Activated naive CD8-positive, alpha-beta T cell (primary cell): ENCODE results near the gene RELA.

Experiments
- H3K27ac Mint-ChIP-seq: one replicate; pipeline ENCODE4 v1.8.0; 2021; ENCODE audit warnings: mixed read lengths
- H3K27me3 Mint-ChIP-seq: one replicate; pipeline ENCODE4 v1.8.0; 2021; ENCODE audit warnings: mixed read lengths
- H3K36me3 Mint-ChIP-seq: one replicate; pipeline ENCODE4 v1.8.0; 2021; ENCODE audit warnings: mixed read lengths
- H3K4me1 Mint-ChIP-seq: one replicate; pipeline ENCODE4 v1.8.0; 2021; ENCODE audit warnings: low read depth, mixed read lengths
- H3K4me3 Mint-ChIP-seq: one replicate; pipeline ENCODE4 v1.8.0; 2021; ENCODE audit warnings: mild to moderate bottlenecking, mixed read lengths
- H3K9me3 Mint-ChIP-seq: one replicate; pipeline ENCODE4 v1.8.0; 2021; ENCODE audit warnings: low read depth, mixed read lengths

RELA gene

DNA sequence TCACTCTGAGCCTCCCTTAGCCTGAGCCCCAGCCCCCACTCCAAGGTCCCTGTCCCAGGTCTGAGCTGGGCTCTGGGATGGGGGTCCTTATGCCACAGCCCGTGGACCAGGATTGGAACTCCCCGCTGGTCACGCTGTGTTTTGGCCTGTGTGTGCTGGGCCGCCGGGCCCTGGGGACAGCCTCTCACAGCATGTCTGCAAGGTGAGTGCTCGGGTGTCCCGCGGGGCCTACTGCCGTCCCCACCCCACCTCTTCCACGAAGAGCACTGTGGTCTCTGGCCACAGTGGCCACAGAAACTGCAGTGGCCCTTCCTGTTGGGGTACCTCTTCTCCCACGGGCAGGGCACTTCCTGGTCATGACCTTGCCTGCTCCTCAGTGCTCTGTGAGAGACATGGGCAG lies 28.3 kb downstream of the RELA start:
- no peaks in the 10 kb centered on the region for H3K9me3 Mint-ChIP-seq
- H3K27ac Mint-ChIP-seq: no peak overlapping the region
- no peak overlapping the region for H3K4me3 Mint-ChIP-seq
- H3K36me3 Mint-ChIP-seq: no peaks in the 10 kb centered on the region
- H3K27me3 Mint-ChIP-seq: no peaks in the 10 kb centered on the region
- peaks cover 25% of the 10 kb centered on the region for H3K4me1 Mint-ChIP-seq

DNA sequence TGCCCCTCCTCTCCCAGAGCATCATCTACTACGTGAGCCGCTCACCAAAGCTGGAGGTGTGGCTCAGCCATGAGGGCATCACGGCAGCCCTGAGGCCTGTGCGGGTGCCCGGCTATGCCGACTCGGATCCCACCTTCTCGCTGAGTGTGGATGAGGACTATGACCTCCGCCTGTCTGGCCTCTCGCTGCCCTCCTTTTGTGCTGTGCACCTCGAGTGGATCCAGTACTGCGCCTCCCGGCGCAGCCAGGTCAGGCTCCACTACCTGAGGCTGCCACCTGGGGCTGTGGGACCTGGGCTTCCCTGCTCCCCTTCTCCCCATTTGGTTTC lies 28.6 kb downstream of the RELA start:
- H3K36me3 Mint-ChIP-seq: no peaks in the 10 kb centered on the region
- H3K4me3 Mint-ChIP-seq: no peak overlapping the region
- peaks cover 25% of the 10 kb centered on the region for H3K4me1 Mint-ChIP-seq
- peak overlapping the region; percentile 34 for H3K27ac Mint-ChIP-seq
- no peaks in the 10 kb centered on the region for H3K9me3 Mint-ChIP-seq
- no peaks in the 10 kb centered on the region for H3K27me3 Mint-ChIP-seq

DNA sequence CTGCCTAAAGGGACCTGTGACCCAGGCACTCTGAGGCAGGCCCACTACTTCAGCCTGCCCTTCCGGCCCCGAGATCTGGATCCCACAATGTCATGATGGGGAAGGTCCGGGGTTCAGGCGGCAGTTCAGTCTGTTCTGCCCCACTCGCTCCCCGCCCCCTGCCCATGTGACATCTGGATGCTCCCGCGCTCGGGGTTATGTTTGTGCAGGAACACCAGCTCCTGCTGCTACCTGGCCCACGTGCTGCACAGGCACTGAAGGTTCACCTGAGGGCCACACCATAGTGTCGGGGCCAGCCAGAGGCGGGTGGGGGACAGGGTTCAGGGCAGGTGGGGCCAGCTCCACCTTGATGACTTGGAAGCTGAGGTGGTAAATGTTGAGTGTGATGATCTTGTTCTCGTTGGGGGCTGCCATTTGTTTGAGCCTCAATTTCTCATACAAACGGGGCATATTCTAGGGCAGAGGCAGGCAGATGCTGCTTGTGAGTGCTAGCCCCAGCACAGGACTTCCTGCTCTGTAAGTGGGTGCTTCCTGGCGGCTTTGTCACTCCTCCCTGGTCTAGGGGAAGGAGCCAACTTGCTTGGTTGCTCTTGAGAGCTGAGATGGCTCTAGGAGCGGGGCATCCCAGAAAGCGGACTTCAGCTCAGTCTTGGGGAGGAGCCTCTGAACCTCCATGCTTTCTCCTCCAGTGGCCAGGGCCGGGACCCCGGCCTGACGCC lies 29.2 kb downstream of the RELA start:
- Mint-ChIP-seq H3K27me3 (no peaks in the 10 kb centered on the region), H3K4me3 (no peak overlapping the region), H3K27ac (peak overlapping the region; percentile 42), H3K9me3 (no peaks in the 10 kb centered on the region), H3K4me1 (peaks cover 20% of the 10 kb centered on the region), H3K36me3 (no peaks in the 10 kb centered on the region)

DNA sequence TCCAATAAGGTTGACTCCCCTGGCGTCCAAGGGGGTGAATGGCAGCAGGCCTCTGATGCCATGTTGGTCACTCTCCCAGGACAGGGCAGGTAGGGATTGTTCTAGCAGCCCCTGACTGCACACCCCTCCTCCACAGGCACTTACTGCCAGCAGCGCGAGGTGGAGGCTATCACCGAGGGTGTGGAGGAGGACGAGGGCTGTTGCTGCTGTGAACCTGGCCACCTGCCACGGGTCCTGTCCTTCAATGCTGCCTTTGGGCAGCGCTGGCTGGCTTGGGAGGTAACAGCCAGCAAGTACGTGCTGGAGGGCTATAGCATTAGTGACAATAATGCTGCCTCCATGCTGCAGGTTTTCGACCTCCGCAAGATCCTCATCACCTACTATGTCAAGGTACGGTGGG lies 32.5 kb downstream of the RELA start:
- Mint-ChIP-seq H3K27ac (no peak overlapping the region), H3K4me3 (no peak overlapping the region), H3K9me3 (no peaks in the 10 kb centered on the region), H3K36me3 (no peaks in the 10 kb centered on the region), H3K4me1 (peaks cover 16% of the 10 kb centered on the region), H3K27me3 (no peaks in the 10 kb centered on the region)

DNA sequence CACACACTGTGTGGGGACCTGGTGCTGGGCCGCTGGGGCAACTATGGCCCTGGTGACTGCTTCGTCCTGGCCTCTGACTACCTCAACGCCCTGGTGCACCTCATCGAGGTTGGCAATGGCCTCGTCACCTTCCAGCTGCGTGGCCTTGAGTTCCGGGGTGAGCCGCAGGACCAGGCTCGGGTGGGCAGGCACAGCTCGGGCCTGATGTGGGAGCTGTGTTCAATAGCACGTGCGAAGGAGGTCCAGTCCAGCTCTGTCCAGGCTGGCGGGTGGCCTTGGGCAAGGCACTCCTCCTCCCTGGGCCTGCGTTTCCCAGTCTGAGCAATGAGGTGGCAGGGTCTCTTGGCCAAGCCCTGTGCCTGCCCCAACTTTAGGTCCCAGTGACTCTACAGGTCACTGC lies 33.1 kb downstream of the RELA start:
- no peaks in the 10 kb centered on the region for H3K27me3 Mint-ChIP-seq
- H3K9me3 Mint-ChIP-seq: no peaks in the 10 kb centered on the region
- H3K4me1 Mint-ChIP-seq: peaks cover 11% of the 10 kb centered on the region
- no peaks in the 10 kb centered on the region for H3K36me3 Mint-ChIP-seq
- no peak overlapping the region for H3K4me3 Mint-ChIP-seq
- no peak overlapping the region for H3K27ac Mint-ChIP-seq

DNA sequence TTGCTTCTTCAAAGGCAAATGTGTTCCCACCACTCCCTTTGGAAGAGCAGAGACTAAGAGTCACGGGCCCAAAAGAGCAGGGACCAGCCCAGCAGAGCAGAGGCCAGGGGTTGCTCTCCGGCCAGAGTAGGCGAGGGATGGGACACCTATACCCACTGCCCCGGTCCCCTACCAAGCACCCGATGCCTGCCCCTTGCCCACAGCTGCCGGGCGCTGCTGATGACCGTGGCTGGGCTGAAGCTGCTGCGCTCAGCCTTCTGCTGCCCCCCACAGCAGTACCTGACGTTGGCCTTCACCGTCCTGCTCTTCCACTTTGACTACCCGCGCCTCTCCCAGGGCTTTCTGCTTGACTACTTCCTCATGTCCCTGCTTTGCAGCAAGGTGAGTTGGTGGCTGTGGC lies 35.5 kb downstream of the RELA start:
- H3K36me3 Mint-ChIP-seq: no peaks in the 10 kb centered on the region
- no peaks in the 10 kb centered on the region for H3K9me3 Mint-ChIP-seq
- H3K27me3 Mint-ChIP-seq: no peaks in the 10 kb centered on the region
- peaks cover 4% of the 10 kb centered on the region for H3K4me1 Mint-ChIP-seq
- no peak overlapping the region for H3K4me3 Mint-ChIP-seq
- no peak overlapping the region for H3K27ac Mint-ChIP-seq

DNA sequence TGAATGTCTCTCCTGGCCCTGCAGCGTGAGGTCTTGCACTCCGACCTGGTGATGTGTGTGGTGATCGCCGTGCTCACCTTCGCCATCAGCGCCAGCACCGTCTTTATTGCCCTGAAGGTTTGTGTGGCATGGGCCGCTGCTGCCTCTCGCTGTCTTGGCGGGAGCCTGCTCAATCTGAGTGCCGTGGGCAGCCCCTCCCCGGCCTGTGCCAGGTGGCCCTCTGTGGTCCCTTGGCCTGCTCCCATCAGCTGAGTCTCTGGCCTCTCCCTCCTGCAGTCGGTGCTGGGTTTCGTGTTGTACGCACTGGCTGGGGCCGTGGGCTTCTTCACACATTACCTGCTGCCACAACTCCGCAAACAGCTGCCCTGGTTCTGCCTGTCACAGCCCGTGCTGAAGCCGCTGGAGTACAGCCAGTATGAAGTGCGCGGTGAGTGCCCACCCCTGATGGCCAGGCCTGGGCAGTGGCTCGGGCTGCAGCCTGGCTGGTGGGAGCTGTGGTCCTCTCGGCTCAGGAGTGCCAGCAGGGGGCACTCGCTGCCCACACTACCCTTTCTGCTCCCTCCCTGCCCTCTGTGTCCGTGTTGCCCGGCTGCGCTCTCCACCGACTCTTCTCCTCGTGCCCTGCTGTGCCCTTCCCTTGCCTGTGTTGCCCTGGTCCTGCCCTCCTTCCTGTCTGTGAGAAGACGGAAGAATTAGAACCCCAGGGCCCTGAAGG lies 36.9 kb downstream of the RELA start:
- no peaks in the 10 kb centered on the region for H3K36me3 Mint-ChIP-seq

DNA sequence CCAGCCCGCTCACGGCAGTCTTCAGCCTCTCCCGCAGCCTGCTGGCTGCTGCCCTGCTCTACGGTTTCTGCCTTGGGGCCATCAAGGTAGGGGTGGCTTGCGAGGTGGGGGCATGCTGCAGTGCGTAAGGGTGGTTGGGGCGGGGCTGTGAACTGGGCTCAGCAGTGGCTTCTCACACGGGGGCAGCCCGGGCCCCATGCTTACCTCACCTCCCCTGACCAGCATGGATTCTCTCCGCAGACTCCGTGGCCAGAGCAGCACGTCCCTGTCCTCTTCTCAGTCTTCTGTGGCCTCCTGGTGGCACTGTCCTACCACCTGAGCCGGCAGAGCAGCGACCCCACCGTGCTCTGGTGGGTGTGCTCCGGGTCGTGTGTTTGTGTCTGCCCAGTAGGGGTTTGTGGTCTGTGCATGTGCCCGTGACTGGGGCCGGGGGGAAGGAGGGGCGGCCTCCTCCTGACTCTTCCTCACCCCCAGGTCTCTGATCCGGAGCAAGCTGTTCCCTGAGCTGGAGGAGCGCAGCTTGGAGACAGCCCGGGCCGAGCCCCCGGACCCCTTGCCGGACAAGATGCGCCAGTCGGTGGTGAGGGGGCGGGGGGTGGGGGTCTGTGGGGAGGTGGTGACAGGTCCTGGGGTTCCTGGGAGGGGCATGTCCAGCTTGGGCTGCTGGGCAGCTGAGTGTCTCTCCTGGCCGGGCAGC lies 37.6 kb downstream of the RELA start:
- no peaks in the 10 kb centered on the region for H3K27me3 Mint-ChIP-seq
- no peaks in the 10 kb centered on the region for H3K36me3 Mint-ChIP-seq
- H3K27ac Mint-ChIP-seq: no peak overlapping the region
- H3K9me3 Mint-ChIP-seq: no peaks in the 10 kb centered on the region
- peaks cover 4% of the 10 kb centered on the region for H3K4me1 Mint-ChIP-seq
- no peak overlapping the region for H3K4me3 Mint-ChIP-seq

More for the DNA sequence above, 36.9 kb downstream of the RELA start:
- no peak overlapping the region for H3K4me3 Mint-ChIP-seq
- no peaks in the 10 kb centered on the region for H3K27me3 Mint-ChIP-seq
- no peaks in the 10 kb centered on the region for H3K9me3 Mint-ChIP-seq
- H3K4me1 Mint-ChIP-seq: peaks cover 4% of the 10 kb centered on the region
- no peak overlapping the region for H3K27ac Mint-ChIP-seq

DNA sequence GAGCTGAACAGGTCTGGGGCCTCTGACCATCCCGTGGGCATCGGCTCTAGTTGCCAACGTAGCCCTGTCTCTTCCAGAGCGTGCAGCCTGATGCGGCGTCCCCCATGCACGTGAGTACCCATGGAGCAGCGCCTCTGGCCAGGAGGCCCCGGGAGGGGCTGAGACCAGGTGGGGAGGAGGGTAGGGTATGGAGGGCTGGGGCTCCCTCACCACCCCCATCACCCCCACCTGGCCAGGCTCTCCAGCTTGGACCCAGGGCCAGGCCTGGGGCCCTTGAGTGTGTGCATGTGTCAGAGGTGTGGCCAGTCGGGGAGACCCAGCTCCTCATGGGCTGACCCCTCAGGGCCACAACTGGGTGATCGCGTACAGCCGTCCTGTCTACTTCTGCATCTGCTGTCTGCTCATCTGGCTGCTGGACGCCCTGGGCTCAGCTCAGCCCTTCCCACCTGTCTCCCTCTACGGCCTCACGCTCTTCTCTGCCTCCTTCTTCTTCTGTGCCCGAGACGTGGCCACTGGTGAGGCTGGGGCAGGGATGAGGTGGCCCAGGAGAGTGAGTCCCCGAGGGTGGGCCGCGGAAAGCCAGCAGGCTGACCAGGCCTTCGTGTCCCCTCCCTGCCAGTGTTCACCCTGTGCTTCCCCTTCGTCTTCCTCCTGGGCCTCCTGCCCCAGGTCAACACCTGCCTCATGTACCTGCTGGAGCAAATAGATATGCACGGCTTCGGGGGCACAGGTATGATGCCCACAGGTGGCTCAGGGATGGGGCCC lies 38.7 kb downstream of the RELA start:
- Mint-ChIP-seq H3K27ac (no peak overlapping the region), H3K4me3 (peak overlapping the region; percentile 22), H3K4me1 (peaks cover 9% of the 10 kb centered on the region), H3K36me3 (no peaks in the 10 kb centered on the region), H3K9me3 (no peaks in the 10 kb centered on the region), H3K27me3 (no peaks in the 10 kb centered on the region)

DNA sequence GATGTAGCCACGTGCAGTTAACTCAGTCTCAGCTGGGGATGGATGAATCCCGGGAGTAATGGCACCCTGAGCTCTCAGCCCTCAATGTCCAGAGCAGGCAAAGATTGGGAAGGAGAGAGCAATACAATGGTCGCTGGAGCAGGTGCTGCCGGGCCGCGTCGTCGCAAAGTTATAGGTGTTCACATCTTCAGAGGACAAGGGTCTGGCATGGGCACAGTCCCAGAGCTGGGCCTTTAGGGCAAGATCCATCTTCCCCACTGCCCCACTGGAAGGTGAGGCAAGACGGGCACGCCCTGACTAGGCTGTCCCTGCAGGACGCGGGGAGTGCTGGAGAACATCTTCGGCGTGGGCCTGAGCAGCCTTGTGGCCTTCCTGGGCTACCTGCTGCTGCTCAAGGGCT lies 39.5 kb downstream of the RELA start:
- Mint-ChIP-seq H3K27me3 (no peaks in the 10 kb centered on the region), H3K27ac (no peak overlapping the region), H3K4me1 (peaks cover 10% of the 10 kb centered on the region), H3K9me3 (no peaks in the 10 kb centered on the region), H3K4me3 (no peak overlapping the region), H3K36me3 (no peaks in the 10 kb centered on the region)

DNA sequence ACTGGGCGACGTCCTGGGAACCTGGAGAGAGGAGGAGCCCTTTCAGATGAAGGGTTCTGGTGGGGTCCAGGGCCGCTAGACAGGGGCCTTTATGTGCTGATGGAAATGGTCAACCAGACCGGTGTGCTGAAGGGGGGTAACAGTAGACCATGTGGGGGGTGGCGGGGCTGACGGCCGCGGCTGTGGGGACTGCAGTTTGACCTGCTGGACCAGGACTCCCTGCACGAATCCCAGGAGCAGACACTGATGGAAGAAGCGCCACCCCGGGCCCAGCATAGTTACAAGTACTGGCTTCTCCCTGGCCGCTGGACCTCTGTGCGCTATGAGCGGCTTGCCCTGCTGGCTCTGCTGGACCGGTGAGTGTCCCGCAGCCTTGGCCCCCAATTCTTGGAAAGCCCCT lies 40.7 kb downstream of the RELA start:
- Mint-ChIP-seq H3K9me3 (no peaks in the 10 kb centered on the region), H3K27me3 (no peaks in the 10 kb centered on the region), H3K4me1 (peaks cover 15% of the 10 kb centered on the region), H3K36me3 (no peaks in the 10 kb centered on the region), H3K27ac (no peak overlapping the region), H3K4me3 (no peak overlapping the region)

DNA sequence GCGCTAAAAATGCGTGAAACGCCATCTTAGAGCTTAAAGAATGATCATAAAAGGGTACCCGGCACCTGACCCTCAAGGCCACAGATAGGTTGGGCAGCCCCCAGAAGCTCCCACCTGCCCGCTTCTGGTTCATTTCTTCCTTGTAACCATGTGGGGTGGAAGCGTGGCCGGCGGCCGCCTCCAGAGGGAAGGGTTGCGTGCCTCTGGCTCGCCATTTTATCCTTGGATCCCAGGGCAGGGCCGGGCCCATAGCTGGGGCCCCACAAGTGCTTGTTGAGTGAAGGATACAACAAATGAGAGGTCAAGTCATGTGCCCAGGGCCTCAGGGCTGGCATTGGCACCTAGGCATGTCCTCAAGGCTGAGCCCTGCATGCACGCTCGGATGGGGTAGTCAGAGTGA lies 41.3 kb downstream of the RELA start:
- Mint-ChIP-seq H3K27ac (no peak overlapping the region), H3K36me3 (peaks cover 3% of the 10 kb centered on the region), H3K9me3 (no peaks in the 10 kb centered on the region), H3K4me3 (no peak overlapping the region), H3K27me3 (no peaks in the 10 kb centered on the region), H3K4me1 (peaks cover 20% of the 10 kb centered on the region)

DNA sequence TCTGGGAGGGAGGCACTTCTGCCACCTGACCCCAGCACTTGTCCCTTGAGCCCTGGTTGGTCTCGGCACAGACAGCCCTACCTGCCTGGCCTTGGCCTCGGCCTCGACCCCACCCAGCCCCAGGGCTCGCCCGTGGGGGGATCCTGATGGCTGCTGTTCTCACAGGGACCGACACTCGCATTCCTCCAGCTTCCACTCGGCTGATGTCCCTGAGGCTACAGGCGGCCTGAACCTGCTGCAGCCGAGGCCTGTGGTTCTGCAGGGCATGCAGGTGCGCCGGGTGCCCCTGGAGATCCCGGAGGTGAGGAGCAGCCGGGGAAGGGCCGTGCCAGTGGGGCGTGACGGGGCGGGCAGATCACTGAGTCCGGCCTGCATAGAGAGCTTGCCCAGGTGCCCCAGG lies 42.0 kb downstream of the RELA start:
- Mint-ChIP-seq H3K36me3 (peaks cover 5% of the 10 kb centered on the region), H3K27ac (no peak overlapping the region), H3K27me3 (no peaks in the 10 kb centered on the region), H3K9me3 (no peaks in the 10 kb centered on the region), H3K4me3 (no peak overlapping the region), H3K4me1 (peaks cover 19% of the 10 kb centered on the region)

DNA sequence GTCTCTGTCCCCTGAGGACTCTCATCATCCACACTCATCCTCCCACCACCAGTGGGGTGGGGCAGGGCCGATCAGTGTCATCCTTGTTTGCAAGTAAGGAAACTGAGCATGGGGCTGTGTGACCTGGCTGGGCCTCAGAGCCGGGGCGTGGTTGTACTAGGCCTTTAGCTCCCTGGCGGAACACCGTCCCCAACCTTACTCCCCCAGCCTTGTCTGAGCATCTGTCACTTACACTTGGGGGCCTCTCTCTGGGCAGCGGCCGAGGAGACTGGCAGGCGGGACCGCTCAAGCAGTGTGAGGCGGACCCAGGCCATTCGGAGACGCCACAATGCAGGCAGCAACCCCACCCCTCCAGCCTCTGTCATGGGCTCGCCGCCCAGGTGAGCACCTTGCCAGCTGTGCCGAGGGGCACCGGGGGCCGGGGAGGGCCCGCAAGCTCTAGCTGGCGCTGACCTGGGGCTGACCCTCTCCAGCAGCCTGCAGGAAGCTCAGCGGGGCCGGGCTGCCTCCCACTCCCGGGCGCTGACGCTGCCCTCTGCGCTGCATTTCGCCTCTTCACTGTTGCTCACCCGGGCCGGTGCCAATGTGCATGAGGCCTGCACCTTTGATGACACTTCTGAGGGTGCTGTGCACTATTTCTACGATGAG lies 43.3 kb downstream of the RELA start:
- Mint-ChIP-seq H3K27me3 (no peaks in the 10 kb centered on the region), H3K4me1 (peaks cover 19% of the 10 kb centered on the region), H3K9me3 (no peaks in the 10 kb centered on the region), H3K36me3 (peaks cover 5% of the 10 kb centered on the region), H3K27ac (no peak overlapping the region), H3K4me3 (no peak overlapping the region)
